Right lobe of liver (tissue), 4 donors: ENCODE measurements around the gene SV2B.

Experiments
- CTCF ChIP-seq, 4 donors: fragments of 200-600 bp in 3 of 4; fragments of 450-650 bp in 1 of 4; IDR thresholded peaks; one replicate each; pipeline versions ENCODE4 v1.5.1 to v1.8.0; 2016 to 2022; ENCODE audit warnings: antibody characterized with exemption in 4 of 4, mild to moderate bottlenecking in 2 of 4
- POLR2A ChIP-seq: fragments of 450-650 bp; IDR thresholded peaks from one replicate; pipeline ENCODE4 v1.6.1; 2017; ENCODE audit warnings: antibody characterized with exemption, mild to moderate bottlenecking
- donor health status: DM: no; HTN: no; CAD: no.
- donor health status: DM: no; HTN: no; CAD: no.
- donor health status: DM: no; HTN: yes; CAD: no.

GRCh38 chr15:91237445-91237844 is 137.4 kb downstream of the SV2B start:
- TF ChIP-seq CTCF (IDR thresholded peaks at IDR 0.05): no peak
- TF ChIP-seq POLR2A: no peak
